Heart right ventricle (tissue), 16 donors: Measurements from ENCODE around the gene STIM2. TPM values are rescaled to one million over a fixed set of nuclear protein-coding genes. Genes with fewer than 3 reads are reported as not detected.

Experiments used
- ATAC-seq, 8 donors: fragments of 200-7000 bp; cut with Tn5 transposase; one replicate each; pipeline ENCODE4 v1.9.1; 2020; ENCODE audit warnings: mild to moderate bottlenecking in 8 of 8, moderate library complexity in 8 of 8, moderate number of reproducible peaks in 1 of 8
- DNase-seq, 2 donors: peaks; one replicate each; pipeline ENCODE4 v3.0.0-alpha.2; 2020
- H3K27ac ChIP-seq, 10 donors: fragments of 200-600 bp; sonication (generic) in 2 of 10; one replicate each; pipeline versions ENCODE4 v1.5.0 to v1.8.0; 2020 to 2022; ENCODE audit warnings: mild to moderate bottlenecking in 3 of 10
- H3K27me3 ChIP-seq, 7 donors: fragments of 200-600 bp; one replicate each; pipeline ENCODE4 v1.8.0; 2021 to 2022; ENCODE audit warnings: mild to moderate bottlenecking in 2 of 7
- H3K36me3 ChIP-seq, 9 donors: fragments of 200-600 bp; sonication (generic) in 1 of 9; one replicate each; pipeline versions ENCODE4 v1.5.0 to v1.8.0; 2020 to 2022; ENCODE audit warnings: mild to moderate bottlenecking in 2 of 9
- H3K4me1 ChIP-seq, 9 donors: fragments of 200-600 bp; sonication (generic) in 1 of 9; one replicate each; pipeline versions ENCODE4 v1.5.0 to v1.8.0; 2020 to 2022; ENCODE audit warnings: mild to moderate bottlenecking in 4 of 9
- H3K4me3 ChIP-seq, 10 donors: fragments of 200-600 bp; sonication (generic) in 2 of 10; one replicate each; pipeline versions ENCODE4 v1.5.0 to v1.8.0; 2020 to 2022; ENCODE audit warnings: mild to moderate bottlenecking in 7 of 10, moderate library complexity in 2 of 10
- H3K9me3 ChIP-seq, 11 donors: fragments of 200-600 bp in 10 of 11; sonication (generic) in 2 of 11; one replicate each; pipeline versions ENCODE4 v1.5.0 to v1.8.0; 2013 to 2022; ENCODE audit warnings: mild to moderate bottlenecking in 2 of 11, control low read depth in 1 of 11, moderate library complexity in 1 of 11
- WGBS, 2 donors: extraction: QIAGEN DNeasy Blood & Tissue Kit; methylation state at CpG; one replicate each; pipeline ENCODE4 v1.1.7; 2013; ENCODE audit warnings: inconsistent platforms in 1 of 2; 5-methylcytosine and 5-hydroxymethylcytosine counted together
- intact Hi-C, 10 donors: fragments of 100-400 bp; cut with DNase I; formaldehyde crosslinking; loops; one replicate each; pipeline versions ENCODE4 v1.11.1 to v1.14.2; 2022
- polyA plus RNA-seq, 2 donors: library from polyadenylated mRNA; stranded (reverse); fragments of 200-250 nt; gene quantifications; one replicate each; pipeline ENCODE4 v1.2.3, GENCODE V29; 2013
- total RNA-seq, 10 donors: library from RNA; stranded (reverse); fragmentation: NEBNext Ultra II Directional in 3 of 10; extraction: Animal tissue kit (Norgen Biotek cat#: 25700) in 3 of 10; gene quantifications; one replicate each; pipeline versions ENCODE4 v1.2.1 to v1.2.4, GENCODE V29; 2021 to 2023
- TF ChIP-seq, protein P1 (sequence below), 9 donors: fragments of 200-600 bp; sonication (generic) in 2 of 9; IDR thresholded peaks; one replicate each; pipeline versions ENCODE4 v1.5.0 to v1.8.0; 2021 to 2022; ENCODE audit warnings: antibody characterized with exemption in 9 of 9, mild to moderate bottlenecking in 5 of 9, moderate library complexity in 1 of 9
- donor health status: Arrhythmogenic right ventricular cardiomyopathy.
- donor health status: ischemic (EF 13 %, LVEDD 7.1; RV severe dilation, severe dysfunction).
- donor health status: healthy with polysubstance abuse.
- donor health status: DM: no; HTN: yes; CAD: no.
- donor health status: DM: no; HTN: no; CAD: no.
- donor health status: ischemic (EF 25% LVEDD 6.9; RV normal size, moderate dysfunction).
- donor health status: ischemic (EF 25% LVEDD 5.7; RV mildly dilated, moderate dysfunction).
- donor health status: healthy.
- donor health status: DM: yes; HTN: yes; CAD: no.
- donor health status: Ischemic cardiomyopathy.
- donor health status: ischemic (EF 35%, LVEDD 5.7; RV mildly dilated, moderate dysfunction).
- donor health status: nonischemic (EF 11% LVEDD 7.7; RV severe dilation, severe dysfunction).
- donor health status: DM: yes; HTN: yes; CAD: no.
- donor health status: PGD.
- donor health status: ischemic (EF 29% LVEDD 5.4; RV normal size, mild dysfunction).
- donor health status: nonischemic (EF 23%, LVEDD 6.1; RV moderate dilation, normal function).

Gene STIM2
- total and polyA plus RNA-seq, 12 donors = 5.2 to 13.5 (median 9.6) TPM

DNA sequence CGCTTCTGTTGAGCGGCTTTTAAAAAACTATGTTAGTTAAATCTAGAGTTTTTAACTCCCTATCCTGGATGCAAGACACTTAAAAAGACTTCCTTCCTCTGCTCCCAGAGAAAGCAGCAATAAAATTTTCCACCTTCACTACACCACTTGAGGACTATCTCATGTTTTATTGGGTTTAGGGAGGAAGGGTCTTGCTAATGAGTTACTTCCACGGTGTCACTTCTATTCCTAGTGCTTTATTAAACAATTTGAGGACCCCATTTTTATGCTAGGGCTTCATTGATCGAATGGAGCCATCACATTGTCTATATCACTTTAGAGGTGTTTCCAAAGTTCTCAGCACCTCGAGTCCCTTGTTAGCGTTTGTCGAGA lies 3.7 kb upstream of the STIM2 start:
- H3K4me3 ChIP-seq = peak overlapping the region; percentile 52 to 92 (median 68)
- TF ChIP-seq, protein P1, sequence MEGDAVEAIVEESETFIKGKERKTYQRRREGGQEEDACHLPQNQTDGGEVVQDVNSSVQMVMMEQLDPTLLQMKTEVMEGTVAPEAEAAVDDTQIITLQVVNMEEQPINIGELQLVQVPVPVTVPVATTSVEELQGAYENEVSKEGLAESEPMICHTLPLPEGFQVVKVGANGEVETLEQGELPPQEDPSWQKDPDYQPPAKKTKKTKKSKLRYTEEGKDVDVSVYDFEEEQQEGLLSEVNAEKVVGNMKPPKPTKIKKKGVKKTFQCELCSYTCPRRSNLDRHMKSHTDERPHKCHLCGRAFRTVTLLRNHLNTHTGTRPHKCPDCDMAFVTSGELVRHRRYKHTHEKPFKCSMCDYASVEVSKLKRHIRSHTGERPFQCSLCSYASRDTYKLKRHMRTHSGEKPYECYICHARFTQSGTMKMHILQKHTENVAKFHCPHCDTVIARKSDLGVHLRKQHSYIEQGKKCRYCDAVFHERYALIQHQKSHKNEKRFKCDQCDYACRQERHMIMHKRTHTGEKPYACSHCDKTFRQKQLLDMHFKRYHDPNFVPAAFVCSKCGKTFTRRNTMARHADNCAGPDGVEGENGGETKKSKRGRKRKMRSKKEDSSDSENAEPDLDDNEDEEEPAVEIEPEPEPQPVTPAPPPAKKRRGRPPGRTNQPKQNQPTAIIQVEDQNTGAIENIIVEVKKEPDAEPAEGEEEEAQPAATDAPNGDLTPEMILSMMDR (IDR thresholded peaks at IDR 0.05) = no peak
- no peaks in the 10 kb centered on the region for H3K9me3 ChIP-seq
- peaks cover 7 to 34% (median 26%) of the 10 kb centered on the region in 9 donors for H3K4me1 ChIP-seq
- intact Hi-C loops = loop anchor here in 1 of 10 donors (10.0 kb wide), 1 partner anchor 272 kb away; the partner anchor contains the start of gene TBC1D19
- WGBS, 2 donors = 23 to 24% methylated on average over 7 of the region's 7 CpGs
- no peaks in the 10 kb centered on the region for H3K36me3 ChIP-seq
- no peak for DNase-seq
- peak overlapping the region; percentile 14 to 95 (median 88) for H3K27ac ChIP-seq
- ATAC-seq = no peak
- H3K27me3 ChIP-seq = no peaks in the 10 kb centered on the region

DNA sequence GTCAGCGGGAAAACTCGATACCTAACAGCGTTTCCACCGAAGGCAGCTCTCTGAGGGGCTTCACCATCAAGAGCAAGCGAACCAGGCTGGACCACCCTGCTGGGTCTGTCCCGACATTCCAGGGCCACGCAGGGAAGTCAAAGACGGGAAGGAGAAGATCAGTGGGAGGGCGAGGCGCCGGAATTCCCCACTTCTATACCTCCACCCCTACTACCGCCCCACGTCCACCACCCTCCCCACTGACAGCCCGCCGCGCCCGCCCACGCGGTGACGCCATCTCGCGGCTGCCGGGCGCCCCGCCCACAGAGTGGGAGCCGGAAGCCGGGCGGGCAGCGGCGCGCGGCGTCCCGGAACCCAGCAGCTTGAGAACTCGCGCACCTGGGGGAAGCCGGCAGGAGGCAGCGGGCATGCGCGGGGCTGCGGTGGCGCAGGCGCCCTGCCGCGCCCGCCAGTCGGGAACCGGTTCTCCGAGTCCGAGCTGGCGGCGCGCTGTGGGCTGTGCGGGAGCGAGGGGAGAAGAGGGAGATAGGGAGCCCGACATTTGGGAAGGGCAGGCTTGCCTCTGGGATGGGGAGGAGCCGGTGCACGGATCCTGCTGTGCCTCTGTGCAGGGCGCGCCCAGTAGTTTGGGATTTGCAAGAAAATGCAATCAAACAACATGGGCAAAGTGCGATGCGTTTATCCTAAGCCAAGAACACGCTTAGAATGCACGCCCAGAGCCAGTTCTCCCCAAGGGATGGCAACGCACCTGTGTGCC lies 3.2 kb upstream of the STIM2 start:
- 1% methylated on average over 64 to 65 of the region's 65 CpGs for WGBS, 2 donors
- intact Hi-C loops = loop anchor here in 1 of 10 donors (2.0 to 10.0 kb wide), 2 partner anchors 43 to 273 kb away; partner anchors contain the start of gene TBC1D19
- peak; percentile 87 to 92 for DNase-seq

DNA sequence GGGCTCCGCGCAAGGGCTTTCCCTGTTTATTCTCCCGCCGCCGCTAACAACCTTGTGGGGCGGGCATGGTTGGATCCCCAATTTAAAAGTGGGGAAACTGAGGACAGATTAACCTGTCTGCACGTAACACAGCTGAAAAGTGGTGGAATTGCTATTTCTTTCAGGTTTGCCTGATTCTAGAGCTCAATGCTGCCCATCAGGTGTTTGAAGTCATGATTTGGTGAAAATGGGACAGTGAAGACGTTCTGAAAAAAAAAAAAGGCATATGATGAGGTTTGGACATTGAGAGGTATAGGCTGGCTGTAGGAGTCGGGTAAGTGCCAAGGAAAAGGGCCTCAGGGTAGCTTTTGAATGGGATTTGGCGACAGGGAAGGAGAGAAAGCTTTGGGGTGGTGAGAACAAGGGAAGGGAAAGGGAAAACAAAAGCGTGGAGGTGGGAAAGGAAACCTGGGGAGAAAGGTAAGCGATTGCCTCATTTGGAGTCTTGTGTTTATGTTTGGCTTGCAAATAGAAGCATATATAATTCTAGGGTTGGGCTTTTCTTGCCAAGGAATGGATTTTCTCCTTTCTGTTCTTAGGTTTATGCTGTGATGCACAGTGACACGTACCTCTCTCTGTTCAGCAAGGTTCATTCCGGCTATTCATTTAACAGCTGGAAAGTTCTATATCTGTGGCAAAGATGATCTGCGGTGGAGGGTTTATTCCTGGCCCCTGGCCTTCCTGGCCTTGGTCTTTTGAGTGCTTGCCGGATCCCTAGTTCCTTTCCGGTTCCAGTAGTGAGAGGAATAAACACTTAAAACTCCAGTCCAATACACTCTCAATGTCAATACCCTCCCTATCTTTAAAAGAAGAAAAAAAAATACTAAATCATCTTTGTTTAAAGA lies 2.4 kb upstream of the STIM2 start:
- intact Hi-C loops = loop anchor here in 1 of 10 donors (2.0 to 10.0 kb wide), 2 partner anchors 43 to 273 kb away; partner anchors contain the start of gene TBC1D19
- TF ChIP-seq, protein P1 (IDR thresholded peaks at IDR 0.05) = no peak
- no peaks in the 10 kb centered on the region for H3K27me3 ChIP-seq
- H3K4me3 ChIP-seq = peak overlapping the region; percentile 52 to 92 (median 68)
- 11 to 13% methylated on average over 17 of the region's 17 CpGs for WGBS, 2 donors
- peaks cover 7 to 47% (median 38%) of the 10 kb centered on the region in 9 donors for H3K4me1 ChIP-seq
- DNase-seq (no peak), ATAC-seq (no peak)
- H3K36me3 ChIP-seq = no peaks in the 10 kb centered on the region
- H3K9me3 ChIP-seq = no peaks in the 10 kb centered on the region
- peak overlapping the region; percentile 14 to 95 (median 88) for H3K27ac ChIP-seq

More for the DNA sequence above, 3.2 kb upstream of the STIM2 start:
- H3K9me3 ChIP-seq = no peaks in the 10 kb centered on the region
- peaks cover 7 to 39% (median 30%) of the 10 kb centered on the region in 9 donors for H3K4me1 ChIP-seq
- H3K36me3 ChIP-seq = no peaks in the 10 kb centered on the region
- TF ChIP-seq, protein P1 (IDR thresholded peaks at IDR 0.05) = peak in 4 of 9 donors; percentile 10 to 37 (median 27)
- peak; percentile 72 to 93 (median 82) for ATAC-seq
- H3K4me3 ChIP-seq = peak overlapping the region; percentile 52 to 92 (median 68)
- H3K27me3 ChIP-seq = no peaks in the 10 kb centered on the region
- H3K27ac ChIP-seq = peak overlapping the region; percentile 14 to 95 (median 88)

GRCh38 chr4:26858947-26859401 lies 1.7 kb upstream of the STIM2 start:
- intact Hi-C loops = loop anchor here in 1 of 10 donors (2.0 to 10.0 kb wide), 2 partner anchors 44 to 274 kb away; partner anchors contain the start of gene TBC1D19
- no peaks in the 10 kb centered on the region for H3K27me3 ChIP-seq
- ATAC-seq = no peak
- TF ChIP-seq, protein P1 (IDR thresholded peaks at IDR 0.05) = no peak
- WGBS, 2 donors = 60 to 65% methylated on average over 3 of the region's 3 CpGs
- H3K4me1 ChIP-seq = peaks cover 7 to 54% (median 44%) of the 10 kb centered on the region in 9 donors
- no peaks in the 10 kb centered on the region for H3K9me3 ChIP-seq
- H3K27ac ChIP-seq = peak overlapping the region in 2 of 10 donors; percentile 91 to 92
- H3K4me3 ChIP-seq = peak overlapping the region in 3 of 10 donors; percentile 67 to 92 (median 79)
- no peak for DNase-seq
- no peaks in the 10 kb centered on the region for H3K36me3 ChIP-seq
